Measurements from ENCODE around the gene RAB5IF. TPM values are rescaled to one million over a fixed set of nuclear protein-coding genes. Genes with fewer than 3 reads are reported as not detected.

RAB5IF gene
- polyA plus RNA-seq, 1 donor from 2014 or later = 205 TPM

GRCh38 chr20:36579996-36580545 lies 25.5 kb upstream of the RAB5IF start:
- H3K9ac ChIP-seq (ENCODE audit: low read length) = no peak overlapping the region
- H3K9me3 ChIP-seq (ENCODE audit: low read length) = no peaks in the 10 kb centered on the region
- no peaks in the 10 kb centered on the region for H4K20me1 ChIP-seq (ENCODE audit: insufficient read depth)
- H3K36me3 ChIP-seq (ENCODE audit: insufficient read depth, low read length) = no peaks in the 10 kb centered on the region
- no peak overlapping the region for H3K4me3 ChIP-seq (ENCODE audit: low read length)
- no peak overlapping the region for H2AFZ ChIP-seq (ENCODE audit: low read depth, low read length)
- H3K27ac ChIP-seq (ENCODE audit: low read length) = no peak overlapping the region
- H3K27me3 ChIP-seq (ENCODE audit: insufficient read depth, low read depth, low read length) = peaks cover 5% of the 10 kb centered on the region
- no peaks in the 10 kb centered on the region for H3K9me2 ChIP-seq (ENCODE audit: insufficient read depth, low read length)
- H3F3A ChIP-seq (ENCODE audit: insufficient read depth, low read length, poor library complexity, severe bottlenecking) = no peaks in the 10 kb centered on the region
- TF ChIP-seq EZH2 (IDR thresholded peaks at IDR 0.05; ENCODE audit: borderline replicate concordance, insufficient read depth, low read length, poor library complexity, severe bottlenecking) = no peak
- no peak for TF ChIP-seq EP300 (conservative IDR thresholded peaks at IDR 0.05; ENCODE audit: poor library complexity, severe bottlenecking)
- TF ChIP-seq MXI1 (conservative IDR thresholded peaks at IDR 0.05; ENCODE audit: poor library complexity, severe bottlenecking) = no peak
- no peak for TF ChIP-seq POLR2AphosphoS5 (IDR thresholded peaks at IDR 0.05)
- TF ChIP-seq REST (IDR thresholded peaks at IDR 0.05; ENCODE audit: borderline replicate concordance) = no peak
- no peak for TF ChIP-seq TAF1 (IDR thresholded peaks at IDR 0.05; ENCODE audit: low read depth)
- no peak for TF ChIP-seq CTCF (IDR thresholded peaks at IDR 0.05; ENCODE audit: poor library complexity, severe bottlenecking)
- no peak for TF ChIP-seq RAD21 (conservative IDR thresholded peaks at IDR 0.05)
- no peak overlapping the region for H3K4me2 ChIP-seq (ENCODE audit: low read length)
- peaks cover 20% of the 10 kb centered on the region for H3K79me2 ChIP-seq (replicated peaks; ENCODE audit: insufficient read depth, low read length)

- Histone ChIP-seq H3K4me2 (ENCODE audit: low read length) (no peak overlapping the region), H2AFZ (ENCODE audit: low read depth, low read length) (no peak overlapping the region), H3K9me3 (ENCODE audit: low read length) (no peaks in the 10 kb centered on the region), H3K27ac (ENCODE audit: low read length) (no peak overlapping the region), H3K9me2 (ENCODE audit: insufficient read depth, low read length) (no peaks in the 10 kb centered on the region), H3K36me3 (ENCODE audit: insufficient read depth, low read length) (no peaks in the 10 kb centered on the region), H3K4me3 (ENCODE audit: low read length) (no peak overlapping the region), H3K79me2 (replicated peaks; ENCODE audit: insufficient read depth, low read length) (no peaks in the 10 kb centered on the region), H3K9ac (ENCODE audit: low read length) (no peak overlapping the region), H4K20me1 (ENCODE audit: insufficient read depth) (no peaks in the 10 kb centered on the region), H3F3A (ENCODE audit: insufficient read depth, low read length, poor library complexity, severe bottlenecking) (no peaks in the 10 kb centered on the region), H3K27me3 (ENCODE audit: insufficient read depth, low read depth, low read length) (no peaks in the 10 kb centered on the region)
- no peak for TF ChIP-seq TAF1 (IDR thresholded peaks at IDR 0.05; ENCODE audit: low read depth)
- no peak for TF ChIP-seq EP300 (conservative IDR thresholded peaks at IDR 0.05; ENCODE audit: poor library complexity, severe bottlenecking)
- TF ChIP-seq SMC3 (conservative IDR thresholded peaks at IDR 0.05; ENCODE audit: poor library complexity) = no peak
- TF ChIP-seq RAD21 (conservative IDR thresholded peaks at IDR 0.05) = no peak
- TF ChIP-seq EZH2 (IDR thresholded peaks at IDR 0.05; ENCODE audit: borderline replicate concordance, insufficient read depth, low read length, poor library complexity, severe bottlenecking) = no peak
- no peak for TF ChIP-seq POLR2AphosphoS5 (IDR thresholded peaks at IDR 0.05)
- TF ChIP-seq MXI1 (conservative IDR thresholded peaks at IDR 0.05; ENCODE audit: poor library complexity, severe bottlenecking) = no peak
- TF ChIP-seq REST (IDR thresholded peaks at IDR 0.05; ENCODE audit: borderline replicate concordance) = no peak
- TF ChIP-seq CTCF (IDR thresholded peaks at IDR 0.05; ENCODE audit: poor library complexity, severe bottlenecking) = no peak
Observed at GRCh38 chr20:36582322-36582721, 23.3 kb upstream of the RAB5IF start.
